Neuronal stem cell (in vitro differentiated cells): ENCODE results near the gene CABP4.

Source experiments
- DNase-seq: peaks from one replicate; pipeline ENCODE4 v3.0.0-alpha.2; 2013; ENCODE audit warnings: low spot score
- H2AFZ ChIP-seq: one replicate; pipeline ENCODE4 v1.6.1; 2013; ENCODE audit warnings: mild to moderate bottlenecking, low read length, inconsistent platforms
- H2AK5ac ChIP-seq: 2 replicates; pipeline ENCODE4 v1.6.1; 2013; ENCODE audit warnings: low read depth, mild to moderate bottlenecking, inconsistent platforms, low read length, moderate library complexity, mixed read lengths
- H2BK120ac ChIP-seq: 2 replicates; pipeline ENCODE4 v1.6.1; 2013; ENCODE audit warnings: low read depth, mild to moderate bottlenecking, inconsistent platforms, low read length, moderate library complexity, mixed read lengths
- H2BK12ac ChIP-seq: one replicate; pipeline ENCODE4 v1.6.1; 2013; ENCODE audit warnings: low read length, inconsistent platforms
- H2BK15ac ChIP-seq: 2 replicates; pipeline ENCODE4 v1.6.1; 2013; ENCODE audit warnings: mild to moderate bottlenecking, low read length, inconsistent platforms, mixed read lengths
- H2BK5ac ChIP-seq: one replicate; pipeline ENCODE4 v1.6.1; 2013; ENCODE audit warnings: inconsistent platforms, mild to moderate bottlenecking, low read length, moderate library complexity
- H3K14ac ChIP-seq: one replicate; pipeline ENCODE4 v1.6.1; 2013; ENCODE audit warnings: low read length, inconsistent platforms
- H3K18ac ChIP-seq: 2 replicates; pipeline ENCODE4 v1.6.1; 2013; ENCODE audit warnings: low read length, inconsistent platforms
- H3K23ac ChIP-seq: 2 replicates; pipeline ENCODE4 v1.6.1; 2013; ENCODE audit warnings: low read depth, mild to moderate bottlenecking, mixed read lengths, low read length, inconsistent platforms; ENCODE audit not compliant: poor library complexity
- H3K27ac ChIP-seq: replicated peaks from 3 replicates; pipeline ENCODE4 v1.5.1; 2013; ENCODE audit warnings: low read length, inconsistent platforms
- H3K27me3 ChIP-seq, 3 experiments: 2 replicates each; pipeline ENCODE4 v1.6.1; 2013; ENCODE audit warnings: low read length in 3 of 3, mild to moderate bottlenecking in 2 of 3, inconsistent platforms in 1 of 3, low read depth in 1 of 3, mixed read lengths in 1 of 3, moderate library complexity in 1 of 3; ENCODE audit not compliant: control insufficient read depth in 3 of 3, insufficient read depth in 3 of 3
- H3K36me3 ChIP-seq, 2 donors: replicated peaks in 1 of 2; 2 replicates each; pipeline ENCODE4 v1.6.1; 2013; ENCODE audit warnings: low read length in 2 of 2; ENCODE audit not compliant: control insufficient read depth in 2 of 2, insufficient read depth in 2 of 2
- H3K4ac ChIP-seq: 2 replicates; pipeline ENCODE4 v1.6.1; 2013; ENCODE audit warnings: inconsistent platforms, mild to moderate bottlenecking, low read length, moderate library complexity
- H3K4me1 ChIP-seq, 2 donors: 1 replicate in 1 of 2; 2 replicates in 1 of 2; pipeline ENCODE4 v1.6.1; 2013; ENCODE audit warnings: low read length in 2 of 2, low read depth in 1 of 2; ENCODE audit not compliant: control insufficient read depth in 2 of 2, insufficient read depth in 1 of 2
- H3K4me2 ChIP-seq: one replicate; pipeline ENCODE4 v1.6.1; 2013; ENCODE audit warnings: mild to moderate bottlenecking, low read length, inconsistent platforms; ENCODE audit not compliant: insufficient read depth, poor library complexity, severe bottlenecking
- H3K4me3 ChIP-seq, 2 donors: 2 replicates each; pipeline ENCODE4 v1.5.1; 2013; ENCODE audit warnings: low read length in 2 of 2, mild to moderate bottlenecking in 2 of 2, inconsistent platforms in 1 of 2, moderate library complexity in 1 of 2
- H3K79me1 ChIP-seq: one replicate; pipeline ENCODE4 v1.6.1; 2013; ENCODE audit warnings: low read depth, mild to moderate bottlenecking, inconsistent platforms, low read length, moderate library complexity
- H3K9ac ChIP-seq: one replicate; pipeline ENCODE4 v1.6.1; 2013; ENCODE audit warnings: mild to moderate bottlenecking, low read depth, low read length, inconsistent platforms; ENCODE audit not compliant: poor library complexity
- H3K9me3 ChIP-seq, 2 donors: replicated peaks in 1 of 2; 2 replicates each; pipeline versions ENCODE3 to v1.6.1; 2013; ENCODE audit warnings: low read length in 2 of 2, mild to moderate bottlenecking in 2 of 2, inconsistent platforms in 1 of 2, low read depth in 1 of 2, mixed read lengths in 1 of 2, moderate library complexity in 1 of 2; ENCODE audit not compliant: control insufficient read depth in 2 of 2, insufficient read depth in 1 of 2
- H4K8ac ChIP-seq: one replicate; pipeline ENCODE4 v1.6.1; 2013; ENCODE audit warnings: low read depth, mild to moderate bottlenecking, inconsistent platforms, low read length, moderate library complexity
- H4K91ac ChIP-seq: one replicate; pipeline ENCODE4 v1.6.1; 2013; ENCODE audit warnings: low read length, low read depth, mild to moderate bottlenecking, inconsistent platforms; ENCODE audit not compliant: poor library complexity
- WGBS, 2 donors: extraction: QIAGEN DNeasy Blood & Tissue Kit; methylation state at CpG; one replicate each; pipeline ENCODE4 v1.1.7; 2013; ENCODE audit warnings: missing lambda C conversion rate in 2 of 2, mixed read lengths in 1 of 2; ENCODE audit not compliant: insufficient read length in 2 of 2, insufficient replicate concordance in 1 of 2; ENCODE audit errors: extremely low coverage in 2 of 2; 5-methylcytosine and 5-hydroxymethylcytosine counted together

CABP4 gene

GRCh38 chr11:67439321-67440228, 15.6 kb upstream of the CABP4 start:
- Histone ChIP-seq H3K4ac (no peak overlapping the region), H3K9me3 (no peaks in the 10 kb centered on the region), H2BK15ac (no peak overlapping the region), H3K36me3 (peaks cover 26 to 61% of the 10 kb centered on the region in 2 donors), H3K18ac (no peak overlapping the region), H2AK5ac (no peak overlapping the region), H4K91ac (peak overlapping the region; percentile 72), H4K8ac (no peak overlapping the region), H3K4me3 (peak overlapping the region in 1 of 2 donors; percentile 56), H2BK5ac (no peak overlapping the region), H3K4me2 (no peak overlapping the region), H3K9ac (peak overlapping the region; percentile 9), H3K14ac (peak overlapping the region; percentile 31), H3K27me3 (peaks cover 0 to 3% (median 0%) of the 10 kb centered on the region in 3 experiments), H3K27ac (no peak overlapping the region), H3K4me1 (peaks cover 2 to 3% of the 10 kb centered on the region in 2 donors), H2BK120ac (no peak overlapping the region), H3K79me1 (peaks cover 7% of the 10 kb centered on the region), H3K23ac (peak overlapping the region; percentile 55), H2BK12ac (no peak overlapping the region), H2AFZ (no peak overlapping the region)
- no peak for DNase-seq
- no CpG with 5 or more reads among the region's 31 CpGs for WGBS, 2 donors

GRCh38 chr11:67440229-67441097, 14.7 kb upstream of the CABP4 start:
- peaks cover 2 to 3% of the 10 kb centered on the region in 2 donors for H3K4me1 ChIP-seq
- no peak overlapping the region for H4K91ac ChIP-seq
- peak overlapping the region; percentile 8 for H2AK5ac ChIP-seq
- no peak overlapping the region for H3K18ac ChIP-seq
- peaks cover 23 to 54% of the 10 kb centered on the region in 2 donors for H3K36me3 ChIP-seq
- H2BK15ac ChIP-seq: no peak overlapping the region
- H3K4me2 ChIP-seq: no peak overlapping the region
- peaks cover 0 to 3% (median 0%) of the 10 kb centered on the region in 3 experiments for H3K27me3 ChIP-seq
- H3K79me1 ChIP-seq: peaks cover 7% of the 10 kb centered on the region
- H2AFZ ChIP-seq: no peak overlapping the region
- H3K9ac ChIP-seq: no peak overlapping the region
- H2BK120ac ChIP-seq: no peak overlapping the region
- WGBS, 2 donors: no CpG with 5 or more reads among the region's 17 CpGs
- no peak overlapping the region for H4K8ac ChIP-seq
- no peak overlapping the region for H2BK5ac ChIP-seq
- no peak overlapping the region for H2BK12ac ChIP-seq
- DNase-seq: no peak
- peak overlapping the region; percentile 71 for H3K14ac ChIP-seq
- H3K27ac ChIP-seq: no peak overlapping the region
- peak overlapping the region; percentile 10 for H3K23ac ChIP-seq
- no peak overlapping the region for H3K4ac ChIP-seq
- no peak overlapping the region for H3K4me3 ChIP-seq
- H3K9me3 ChIP-seq: no peaks in the 10 kb centered on the region

- H2BK12ac ChIP-seq: no peak overlapping the region
These were observed 14.0 kb upstream of the CABP4 start for GRCh38 chr11:67441098-67441563.

More at GRCh38 chr11:67441098-67441563, 14.0 kb upstream of the CABP4 start:
- no peak overlapping the region for H3K9ac ChIP-seq
- peak overlapping the region; percentile 73 for H3K23ac ChIP-seq
- no peak overlapping the region for H3K4me2 ChIP-seq
- H3K4ac ChIP-seq: no peak overlapping the region
- H2BK120ac ChIP-seq: no peak overlapping the region
- H3K27ac ChIP-seq: no peak overlapping the region
- no peak overlapping the region for H2BK5ac ChIP-seq
- H3K9me3 ChIP-seq: no peaks in the 10 kb centered on the region
- H3K18ac ChIP-seq: no peak overlapping the region
- H3K4me1 ChIP-seq: peaks cover 2 to 3% of the 10 kb centered on the region in 2 donors
- no peak overlapping the region for H2BK15ac ChIP-seq
- no peak for DNase-seq
- peaks cover 0 to 3% (median 0%) of the 10 kb centered on the region in 3 experiments for H3K27me3 ChIP-seq
- H3K4me3 ChIP-seq: no peak overlapping the region
- H3K36me3 ChIP-seq: peaks cover 18 to 47% of the 10 kb centered on the region in 2 donors
- H3K79me1 ChIP-seq: peaks cover 7% of the 10 kb centered on the region
- H3K14ac ChIP-seq: peak overlapping the region; percentile 38
- H2AK5ac ChIP-seq: no peak overlapping the region
- no peak overlapping the region for H4K8ac ChIP-seq
- H4K91ac ChIP-seq: no peak overlapping the region
- no peak overlapping the region for H2AFZ ChIP-seq
- no CpG with 5 or more reads among the region's 21 CpGs for WGBS, 2 donors
